Mesendoderm (in vitro differentiated cells): ENCODE measurements around the gene RASGEF1C.

Source experiments
- DNase-seq: peaks from one replicate; pipeline ENCODE4 v3.0.0; 2013
- H2AK5ac ChIP-seq: 2 replicates; pipeline ENCODE4 v1.6.1; 2013; ENCODE audit warnings: low read length, inconsistent platforms
- H2BK120ac ChIP-seq: 2 replicates; pipeline ENCODE4 v1.6.1; 2013; ENCODE audit warnings: low read depth, mild to moderate bottlenecking, low read length, moderate library complexity, mixed read lengths
- H2BK15ac ChIP-seq: replicated peaks from 2 replicates; pipeline ENCODE4 v1.6.1; 2013; ENCODE audit warnings: low read depth, mild to moderate bottlenecking, moderate library complexity
- H2BK5ac ChIP-seq: 2 replicates; pipeline ENCODE4 v1.6.1; 2013; ENCODE audit warnings: low read length, inconsistent platforms
- H3K18ac ChIP-seq: 2 replicates; pipeline ENCODE4 v1.6.1; 2013; ENCODE audit warnings: mild to moderate bottlenecking, low read length, mixed read lengths
- H3K23ac ChIP-seq: one replicate; pipeline ENCODE4 v1.6.1; 2013; ENCODE audit warnings: low read length
- H3K27ac ChIP-seq: 2 replicates; pipeline ENCODE4 v1.5.1; 2013; ENCODE audit warnings: low read depth, mild to moderate bottlenecking, inconsistent platforms, low read length, moderate library complexity
- H3K27me3 ChIP-seq: 2 replicates; pipeline ENCODE4 v1.6.1; 2013; ENCODE audit warnings: low read length, control low read depth, mild to moderate bottlenecking, inconsistent platforms; ENCODE audit not compliant: insufficient read depth, poor library complexity
- H3K36me3 ChIP-seq: 2 replicates; pipeline ENCODE4 v1.6.1; 2013; ENCODE audit warnings: low read length, inconsistent platforms; ENCODE audit not compliant: control insufficient read depth, insufficient read depth
- H3K4ac ChIP-seq: one replicate; pipeline ENCODE4 v1.6.1; 2013; ENCODE audit warnings: low read depth, mild to moderate bottlenecking, low read length, moderate library complexity
- H3K4me1 ChIP-seq: 2 replicates; pipeline ENCODE4 v1.6.1; 2013; ENCODE audit warnings: low read depth, low read length, inconsistent platforms; ENCODE audit not compliant: control insufficient read depth
- H3K4me2 ChIP-seq: 2 replicates; pipeline ENCODE4 v1.6.1; 2013; ENCODE audit warnings: low read length
- H3K4me3 ChIP-seq: 2 replicates; pipeline ENCODE4 v1.5.1; 2013; ENCODE audit warnings: mild to moderate bottlenecking, low read length
- H3K56ac ChIP-seq: one replicate; pipeline ENCODE4 v1.6.1; 2013; ENCODE audit warnings: low read length
- H3K79me1 ChIP-seq: 2 replicates; pipeline ENCODE4 v1.6.1; 2013; ENCODE audit warnings: low read length, inconsistent platforms
- H3K79me2 ChIP-seq: 2 replicates; pipeline ENCODE4 v1.6.1; 2013; ENCODE audit warnings: mild to moderate bottlenecking, low read length; ENCODE audit not compliant: control insufficient read depth, insufficient read depth
- H3K9ac ChIP-seq: 2 replicates; pipeline ENCODE4 v1.6.1; 2013; ENCODE audit warnings: low read length, inconsistent platforms
- H4K5ac ChIP-seq: one replicate; pipeline ENCODE4 v1.6.1; 2013; ENCODE audit warnings: low read length
- H4K8ac ChIP-seq: one replicate; pipeline ENCODE4 v1.6.1; 2013; ENCODE audit warnings: low read depth, mild to moderate bottlenecking, control low read depth, low read length, moderate library complexity
- WGBS: extraction: QIAGEN DNeasy Blood & Tissue Kit; methylation state at CpG from one replicate; pipeline ENCODE4 v1.1.7; 2013; ENCODE audit warnings: low lambda C conversion rate, missing lambda C conversion rate; ENCODE audit not compliant: insufficient coverage; ENCODE audit errors: extremely low coverage; 5-methylcytosine and 5-hydroxymethylcytosine counted together

Gene RASGEF1C

GRCh38 chr5:180081481-180081880 lies 127.5 kb downstream of the RASGEF1C start:
- H4K5ac ChIP-seq: no peak overlapping the region
- no peak overlapping the region for H4K8ac ChIP-seq
- no peak overlapping the region for H3K18ac ChIP-seq
- no peaks in the 10 kb centered on the region for H3K27me3 ChIP-seq
- no peaks in the 10 kb centered on the region for H3K79me2 ChIP-seq
- H3K4me3 ChIP-seq: no peak overlapping the region
- DNase-seq: no peak
- peaks cover 26% of the 10 kb centered on the region for H3K4me1 ChIP-seq
- no peaks in the 10 kb centered on the region for H3K79me1 ChIP-seq
- no peak overlapping the region for H2AK5ac ChIP-seq
- no peak overlapping the region for H3K9ac ChIP-seq
- no peak overlapping the region for H2BK5ac ChIP-seq
- H2BK15ac ChIP-seq: no peak overlapping the region
- no CpG with 5 or more reads among the region's 5 CpGs for WGBS
- H3K36me3 ChIP-seq: no peaks in the 10 kb centered on the region
- no peak overlapping the region for H3K23ac ChIP-seq
- no peak overlapping the region for H3K4me2 ChIP-seq
- H3K56ac ChIP-seq: no peak overlapping the region
- H3K27ac ChIP-seq: no peak overlapping the region
- H2BK120ac ChIP-seq: no peak overlapping the region
- no peak overlapping the region for H3K4ac ChIP-seq

- no peak overlapping the region for H4K5ac ChIP-seq
- H3K36me3 ChIP-seq: no peaks in the 10 kb centered on the region
- no peak overlapping the region for H3K23ac ChIP-seq
- no peak overlapping the region for H2BK5ac ChIP-seq
- H3K18ac ChIP-seq: no peak overlapping the region
- no peaks in the 10 kb centered on the region for H3K27me3 ChIP-seq
- no peak overlapping the region for H2BK120ac ChIP-seq
- no peaks in the 10 kb centered on the region for H3K79me2 ChIP-seq
- H3K27ac ChIP-seq: no peak overlapping the region
- peaks cover 24% of the 10 kb centered on the region for H3K4me1 ChIP-seq
- H2BK15ac ChIP-seq: no peak overlapping the region
- no peak overlapping the region for H3K9ac ChIP-seq
- H2AK5ac ChIP-seq: no peak overlapping the region
- H3K79me1 ChIP-seq: no peaks in the 10 kb centered on the region
- no CpG with 5 or more reads among the region's 24 CpGs for WGBS
- no peak overlapping the region for H3K4me3 ChIP-seq
- no peak overlapping the region for H3K56ac ChIP-seq
- H3K4me2 ChIP-seq: no peak overlapping the region
- H4K8ac ChIP-seq: no peak overlapping the region
- DNase-seq: no peak
- no peak overlapping the region for H3K4ac ChIP-seq
Measured at GRCh38 chr5:180080486-180081280, 128.3 kb downstream of the RASGEF1C start.

GRCh38 chr5:180079702-180080466 lies 129.1 kb downstream of the RASGEF1C start:
- Histone ChIP-seq H3K23ac (no peak overlapping the region), H3K36me3 (no peaks in the 10 kb centered on the region), H3K4ac (no peak overlapping the region), H3K4me3 (no peak overlapping the region), H3K79me1 (no peaks in the 10 kb centered on the region), H3K79me2 (no peaks in the 10 kb centered on the region), H3K4me2 (no peak overlapping the region), H3K27ac (no peak overlapping the region), H3K4me1 (peaks cover 21% of the 10 kb centered on the region), H3K27me3 (no peaks in the 10 kb centered on the region), H2BK120ac (no peak overlapping the region), H3K56ac (no peak overlapping the region), H2AK5ac (no peak overlapping the region), H2BK5ac (no peak overlapping the region), H3K18ac (no peak overlapping the region), H4K5ac (no peak overlapping the region), H2BK15ac (no peak overlapping the region), H4K8ac (no peak overlapping the region), H3K9ac (no peak overlapping the region)
- DNase-seq: no peak
- WGBS: no CpG with 5 or more reads among the region's 14 CpGs

GRCh38 chr5:180078348-180078747 lies 130.7 kb downstream of the RASGEF1C start:
- Histone ChIP-seq H3K9ac (no peak overlapping the region), H3K79me2 (no peaks in the 10 kb centered on the region), H3K27me3 (no peaks in the 10 kb centered on the region), H2BK15ac (no peak overlapping the region), H2BK120ac (no peak overlapping the region), H3K4me2 (no peak overlapping the region), H3K36me3 (no peaks in the 10 kb centered on the region), H3K4ac (no peak overlapping the region), H3K56ac (no peak overlapping the region), H3K23ac (no peak overlapping the region), H3K18ac (no peak overlapping the region), H3K4me3 (no peak overlapping the region), H3K4me1 (peaks cover 7% of the 10 kb centered on the region), H2AK5ac (no peak overlapping the region), H2BK5ac (no peak overlapping the region), H3K27ac (no peak overlapping the region), H4K8ac (no peak overlapping the region), H3K79me1 (no peaks in the 10 kb centered on the region), H4K5ac (no peak overlapping the region)
- DNase-seq: no peak
- WGBS: no CpG with 5 or more reads among the region's 9 CpGs

- Histone ChIP-seq H3K4ac (no peak overlapping the region), H4K8ac (no peak overlapping the region), H3K79me2 (no peaks in the 10 kb centered on the region), H3K23ac (no peak overlapping the region), H2BK120ac (no peak overlapping the region), H3K27ac (no peak overlapping the region), H4K5ac (no peak overlapping the region), H2BK15ac (no peak overlapping the region), H3K56ac (no peak overlapping the region), H2AK5ac (no peak overlapping the region), H3K36me3 (no peaks in the 10 kb centered on the region), H2BK5ac (no peak overlapping the region), H3K18ac (no peak overlapping the region), H3K4me1 (peaks cover 2% of the 10 kb centered on the region), H3K27me3 (no peaks in the 10 kb centered on the region), H3K4me3 (no peak overlapping the region), H3K4me2 (no peak overlapping the region), H3K79me1 (no peaks in the 10 kb centered on the region), H3K9ac (no peak overlapping the region)
- WGBS: no CpG with 5 or more reads among the region's 9 CpGs
- no peak for DNase-seq
Measured at GRCh38 chr5:180077594-180078284, 131.3 kb downstream of the RASGEF1C start.
